Muscle of leg (tissue), 11 donors: ENCODE results near the gene EBF4. TPM values are rescaled to one million over a fixed set of nuclear protein-coding genes. Genes with fewer than 3 reads are reported as not detected.

Source experiments
- DNase-seq: peaks from one replicate; pipeline ENCODE4 v3.0.0; 2013
- H3K27ac ChIP-seq: one replicate; pipeline ENCODE4 v1.5.1; 2013; ENCODE audit warnings: mild to moderate bottlenecking, low read length, control low read depth
- H3K27me3 ChIP-seq: one replicate; pipeline ENCODE4 v1.6.1; 2013; ENCODE audit warnings: low read length; ENCODE audit not compliant: control insufficient read depth, insufficient read depth
- H3K36me3 ChIP-seq: one replicate; pipeline ENCODE4 v1.6.1; 2013; ENCODE audit warnings: low read length; ENCODE audit not compliant: control insufficient read depth, insufficient read depth
- H3K4me1 ChIP-seq: one replicate; pipeline ENCODE4 v1.6.1; 2013; ENCODE audit warnings: low read length; ENCODE audit not compliant: control insufficient read depth, insufficient read depth
- H3K4me3 ChIP-seq: one replicate; pipeline ENCODE4 v1.5.1; 2013; ENCODE audit warnings: low read length, control low read depth
- H3K9me3 ChIP-seq: replicated peaks from 2 replicates; pipeline ENCODE4 v1.6.1; 2013; ENCODE audit warnings: low read depth, low read length; ENCODE audit not compliant: control insufficient read depth
- WGBS: methylation state at CpG from one replicate; pipeline ENCODE4 v1.1.5; 2013; ENCODE audit warnings: missing lambda C conversion rate; ENCODE audit not compliant: insufficient coverage; 5-methylcytosine and 5-hydroxymethylcytosine counted together
- polyA plus RNA-seq, 8 donors: library from polyadenylated mRNA; unstranded; fragments of 120-200 nt; gene quantifications; one replicate each; pipeline versions ENCODE4 v1.2.1 to v1.2.3, GENCODE V29; 2013; ENCODE audit warnings: inconsistent platforms in 1 of 8, low replicate concordance in 1 of 8; ENCODE audit not compliant: insufficient read length in 8 of 8, insufficient read depth in 1 of 8
- total RNA-seq: library from RNA; stranded (reverse); fragments of 120-200 nt; gene quantifications from one replicate; pipeline ENCODE4 v1.2.4, GENCODE V29; 2013

EBF4 gene
- total and polyA plus RNA-seq, 9 donors = 3.2 to 8.9 (median 4.4) TPM

DNA sequence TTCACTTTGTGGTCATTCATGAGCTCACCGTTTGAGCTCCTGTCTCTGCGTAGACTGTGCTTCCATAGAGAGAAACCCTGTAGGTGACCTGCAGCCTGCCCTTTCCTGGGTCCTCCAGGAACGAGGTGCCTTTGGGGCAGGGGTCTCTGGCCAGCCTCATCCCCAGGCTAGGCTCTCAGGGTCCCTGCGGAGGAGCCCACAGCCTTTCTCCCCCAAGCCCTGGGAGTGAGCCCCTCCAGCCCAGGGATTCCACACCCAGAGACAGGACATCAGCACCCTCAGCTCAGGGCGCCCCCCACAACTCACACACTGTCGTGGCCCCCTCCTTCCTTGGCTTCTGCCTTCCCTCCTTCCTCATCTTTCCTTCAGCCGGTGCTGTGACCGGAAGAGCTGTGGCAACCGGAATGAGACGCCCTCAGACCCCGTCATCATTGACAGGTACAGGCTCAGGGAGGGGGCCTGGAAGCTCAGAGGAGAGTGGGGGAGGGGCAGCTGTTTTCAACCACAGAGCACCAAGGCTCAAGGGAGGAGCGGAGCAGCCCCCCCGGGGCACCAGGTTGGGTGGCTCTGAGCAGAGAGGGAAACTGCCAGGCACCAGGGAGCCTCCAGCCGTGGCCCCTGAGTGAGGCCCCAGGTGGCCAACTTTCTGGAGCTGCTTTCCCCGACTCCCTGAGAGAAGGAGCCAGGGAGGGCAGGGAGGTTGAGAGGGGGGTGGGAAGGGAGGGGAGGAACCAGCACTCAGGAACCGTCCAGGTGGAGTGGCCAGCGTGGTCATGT lies 16.8 kb downstream of the EBF4 start:
- no peak overlapping the region for H3K4me3 ChIP-seq
- WGBS = 46% methylated on average over 12 of the region's 17 CpGs
- no peaks in the 10 kb centered on the region for H3K9me3 ChIP-seq
- no peak for DNase-seq
- no peaks in the 10 kb centered on the region for H3K36me3 ChIP-seq
- peaks cover 10% of the 10 kb centered on the region for H3K27me3 ChIP-seq
- H3K27ac ChIP-seq = no peak overlapping the region
- H3K4me1 ChIP-seq = no peaks in the 10 kb centered on the region

DNA sequence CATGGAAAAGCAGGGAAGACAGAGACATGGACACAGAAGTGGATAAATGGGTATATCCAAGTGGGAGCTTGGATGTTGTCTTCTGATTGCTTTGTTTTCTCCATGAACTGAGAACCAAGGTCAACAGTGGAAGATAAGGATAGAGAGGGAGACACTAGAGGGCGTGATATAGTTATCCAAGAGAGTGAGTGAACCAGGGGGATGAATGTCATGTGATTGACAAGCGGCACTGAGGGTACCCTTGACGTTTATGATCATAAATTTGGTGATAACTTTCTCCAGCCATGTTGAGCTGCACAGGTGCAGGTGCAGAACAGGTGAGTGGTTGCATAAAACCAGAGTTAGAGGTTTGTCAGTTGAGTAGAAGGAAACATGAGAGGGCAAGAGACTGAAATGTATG lies 20.7 kb downstream of the EBF4 start:
- Histone ChIP-seq H3K4me3 (no peak overlapping the region), H3K4me1 (no peaks in the 10 kb centered on the region), H3K36me3 (no peaks in the 10 kb centered on the region), H3K9me3 (peaks cover 2% of the 10 kb centered on the region), H3K27ac (no peak overlapping the region), H3K27me3 (peaks cover 4% of the 10 kb centered on the region)
- DNase-seq = no peak
- 21% methylated on average over 3 of the region's 3 CpGs for WGBS

DNA sequence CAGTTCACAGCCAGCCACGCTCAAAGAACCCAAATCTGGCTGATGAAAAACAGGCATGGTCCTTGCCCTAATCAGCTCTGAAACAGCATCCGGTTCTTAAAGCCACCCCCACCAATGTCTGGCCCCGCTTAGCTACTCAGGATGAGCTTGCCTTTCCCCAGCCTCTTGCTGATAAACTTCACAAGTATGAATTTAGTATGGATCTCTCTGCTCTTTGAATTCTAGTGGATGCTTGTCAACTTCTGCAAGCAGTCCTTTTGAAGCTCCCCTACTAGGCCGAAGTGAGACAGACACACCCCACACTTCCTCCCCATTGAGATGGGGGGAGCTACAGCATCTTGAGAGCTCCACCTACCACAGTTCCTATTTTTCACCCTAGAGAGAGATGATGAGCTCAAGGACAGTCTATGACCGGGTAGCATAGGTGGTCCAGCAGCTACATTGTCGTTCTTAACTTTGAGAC lies 36.7 kb downstream of the EBF4 start:
- no peaks in the 10 kb centered on the region for H3K36me3 ChIP-seq
- peaks cover 9% of the 10 kb centered on the region for H3K27me3 ChIP-seq
- 22% methylated on average over 1 of the region's 6 CpGs for WGBS
- DNase-seq = no peak
- no peak overlapping the region for H3K27ac ChIP-seq
- H3K4me1 ChIP-seq = no peaks in the 10 kb centered on the region
- peaks cover 3% of the 10 kb centered on the region for H3K9me3 ChIP-seq
- no peak overlapping the region for H3K4me3 ChIP-seq

DNA sequence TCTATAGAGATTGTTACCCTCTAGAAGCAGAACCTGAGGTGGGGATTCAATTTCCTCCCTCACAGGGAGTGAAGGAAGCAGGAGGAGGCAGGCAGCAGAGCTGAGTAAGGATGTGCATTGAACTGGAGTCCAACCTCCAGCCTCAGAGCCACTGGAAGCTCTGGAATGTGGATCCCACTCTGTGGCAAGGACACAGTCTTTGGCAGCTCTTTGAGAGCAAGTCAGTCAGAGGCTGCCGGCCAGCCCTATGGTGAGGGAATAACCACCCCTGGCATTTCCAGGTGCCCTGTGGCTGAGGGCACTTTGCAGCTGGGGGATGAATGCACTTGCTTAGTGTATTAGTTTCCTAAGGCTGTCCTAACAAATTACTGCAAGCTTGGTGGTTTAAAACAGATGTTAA lies 37.2 kb downstream of the EBF4 start:
- no peaks in the 10 kb centered on the region for H3K4me1 ChIP-seq
- H3K9me3 ChIP-seq = peaks cover 4% of the 10 kb centered on the region
- no peak for DNase-seq
- H3K36me3 ChIP-seq = no peaks in the 10 kb centered on the region
- H3K27ac ChIP-seq = no peak overlapping the region
- peaks cover 9% of the 10 kb centered on the region for H3K27me3 ChIP-seq
- WGBS = 40% methylated on average over 1 of the region's 1 CpG
- H3K4me3 ChIP-seq = no peak overlapping the region

DNA sequence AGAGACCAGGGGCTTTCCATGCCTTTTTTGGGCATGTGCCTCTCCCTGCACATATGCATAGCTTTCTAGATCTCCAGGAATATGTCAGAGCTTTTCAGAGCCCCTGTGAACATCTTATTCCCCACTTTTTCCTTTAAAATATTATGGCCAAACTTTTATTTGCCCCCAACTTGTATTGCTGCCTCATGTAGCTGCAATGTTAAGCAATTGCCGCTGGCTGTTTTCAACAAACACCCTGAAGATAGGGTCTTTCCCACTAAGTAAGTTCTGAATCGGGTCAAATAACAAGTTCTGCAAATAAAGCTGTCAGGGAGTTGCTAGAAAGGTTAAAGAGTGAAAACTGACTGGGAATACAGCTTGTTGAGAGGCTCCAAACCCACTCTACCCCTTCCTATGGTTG lies 42.3 kb downstream of the EBF4 start:
- Histone ChIP-seq H3K27ac (no peak overlapping the region), H3K27me3 (peaks cover 9% of the 10 kb centered on the region), H3K36me3 (no peaks in the 10 kb centered on the region), H3K4me1 (no peaks in the 10 kb centered on the region), H3K4me3 (no peak overlapping the region), H3K9me3 (peaks cover 6% of the 10 kb centered on the region)
- WGBS = no CpG with 5 or more reads among the region's 2 CpGs
- DNase-seq = no peak

DNA sequence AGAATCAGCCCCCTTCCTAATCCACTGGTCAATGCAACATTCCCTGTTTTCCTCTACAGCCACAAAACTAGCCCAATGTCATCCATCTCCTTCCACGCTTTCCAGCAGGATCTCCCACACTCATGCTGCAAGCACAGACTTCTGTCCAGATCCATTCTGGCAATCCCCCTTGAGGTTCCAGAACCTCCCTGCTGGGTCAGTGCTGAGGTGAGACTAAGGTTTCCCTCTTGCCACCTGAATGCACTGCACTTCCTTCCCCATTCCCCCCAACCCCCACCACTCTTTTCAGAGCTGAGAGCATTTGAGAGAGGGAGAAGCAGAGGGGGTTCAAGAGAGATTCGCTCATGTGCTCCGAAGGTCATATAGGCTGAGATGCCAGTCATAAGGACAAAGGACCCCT lies 43.9 kb downstream of the EBF4 start:
- no peak for DNase-seq
- H3K4me1 ChIP-seq = no peaks in the 10 kb centered on the region
- peaks cover 11% of the 10 kb centered on the region for H3K27me3 ChIP-seq
- 95% methylated on average over 2 of the region's 3 CpGs for WGBS
- H3K9me3 ChIP-seq = peaks cover 6% of the 10 kb centered on the region
- H3K36me3 ChIP-seq = no peaks in the 10 kb centered on the region
- no peak overlapping the region for H3K4me3 ChIP-seq
- no peak overlapping the region for H3K27ac ChIP-seq

DNA sequence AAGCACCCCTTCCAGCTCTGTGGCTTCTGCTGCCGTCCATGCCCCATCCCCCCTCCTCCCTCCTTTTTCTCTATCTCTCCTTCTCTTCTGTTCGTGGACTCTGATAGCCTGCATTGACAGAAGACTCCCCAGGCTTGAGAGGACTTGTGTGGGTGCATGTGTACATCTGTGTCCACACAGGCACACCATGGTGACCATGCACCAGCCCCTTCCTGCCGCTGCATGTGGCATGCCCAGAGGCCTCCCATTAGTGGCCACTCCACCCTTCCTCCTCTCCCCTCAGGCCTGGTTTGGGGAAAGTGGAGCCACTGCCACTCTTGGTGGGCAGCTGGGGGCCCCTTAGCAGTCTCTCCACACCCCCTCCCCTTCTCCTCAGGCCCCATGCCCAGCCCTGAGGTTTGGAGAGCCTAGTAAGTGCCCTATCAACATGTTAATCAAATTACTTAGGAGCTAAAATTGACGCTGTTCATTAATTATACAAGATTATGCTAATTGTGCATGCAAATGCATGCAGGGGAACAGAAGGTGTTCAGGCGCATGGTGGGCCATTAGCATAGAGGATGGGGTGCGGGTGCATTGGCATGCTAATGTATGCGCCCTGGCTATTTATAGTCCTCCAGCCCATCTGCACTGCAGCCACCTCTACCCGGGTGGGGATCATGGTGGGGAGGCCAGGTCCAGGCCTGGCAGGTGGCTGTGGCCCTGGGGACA lies 45.9 kb downstream of the EBF4 start:
- no peak for DNase-seq
- Histone ChIP-seq H3K4me3 (no peak overlapping the region), H3K27me3 (peaks cover 18% of the 10 kb centered on the region), H3K4me1 (no peaks in the 10 kb centered on the region), H3K9me3 (peaks cover 3% of the 10 kb centered on the region), H3K27ac (no peak overlapping the region), H3K36me3 (no peaks in the 10 kb centered on the region)
- 20% methylated on average over 1 of the region's 8 CpGs for WGBS

DNA sequence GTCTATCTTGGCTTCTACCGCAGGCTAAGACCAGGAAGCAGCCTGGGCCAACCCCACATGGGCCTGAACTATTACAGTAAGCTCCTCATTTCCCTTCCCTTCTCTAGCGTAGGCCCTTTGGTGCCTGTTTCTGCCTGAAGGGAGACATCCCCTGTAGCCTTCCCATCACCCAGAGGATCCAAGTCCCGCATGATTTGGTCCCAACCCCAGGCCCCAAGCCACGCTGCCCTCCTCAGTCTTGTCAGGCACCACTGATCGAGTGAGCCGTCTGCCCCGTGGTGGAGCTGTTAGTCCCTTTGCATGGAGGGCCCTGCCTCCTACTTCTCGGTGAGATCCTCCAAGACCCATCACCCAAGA lies 46.4 kb downstream of the EBF4 start:
- H3K27ac ChIP-seq = no peak overlapping the region
- H3K4me3 ChIP-seq = no peak overlapping the region
- H3K36me3 ChIP-seq = no peaks in the 10 kb centered on the region
- 62% methylated on average over 3 of the region's 8 CpGs for WGBS
- no peaks in the 10 kb centered on the region for H3K4me1 ChIP-seq
- peaks cover 3% of the 10 kb centered on the region for H3K9me3 ChIP-seq
- H3K27me3 ChIP-seq = peaks cover 19% of the 10 kb centered on the region
- no peak for DNase-seq

DNA sequence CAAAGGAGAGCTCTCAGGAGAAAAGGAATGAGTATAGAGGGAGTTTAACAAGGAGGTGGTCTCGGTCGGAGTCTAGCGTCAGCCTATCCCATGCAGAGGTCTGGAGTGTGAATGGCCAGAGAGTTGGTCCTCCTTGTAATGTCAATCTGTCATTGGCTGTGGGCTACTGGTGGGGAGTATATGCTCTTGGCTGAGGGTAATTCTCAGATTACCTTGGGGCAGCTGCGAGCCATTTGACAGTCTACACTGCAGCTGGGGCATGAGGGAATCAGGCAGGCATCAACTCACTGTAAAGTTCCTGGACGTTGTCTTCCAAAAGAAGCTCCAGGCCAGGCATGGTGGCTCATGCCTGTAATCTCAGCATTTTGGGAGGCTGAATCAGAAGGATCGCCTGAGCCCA lies 48.1 kb downstream of the EBF4 start:
- 43% methylated on average over 6 of the region's 6 CpGs for WGBS
- DNase-seq = no peak
- H3K4me3 ChIP-seq = no peak overlapping the region
- H3K4me1 ChIP-seq = no peaks in the 10 kb centered on the region
- H3K9me3 ChIP-seq = no peaks in the 10 kb centered on the region
- no peaks in the 10 kb centered on the region for H3K36me3 ChIP-seq
- peaks cover 27% of the 10 kb centered on the region for H3K27me3 ChIP-seq
- no peak overlapping the region for H3K27ac ChIP-seq

DNA sequence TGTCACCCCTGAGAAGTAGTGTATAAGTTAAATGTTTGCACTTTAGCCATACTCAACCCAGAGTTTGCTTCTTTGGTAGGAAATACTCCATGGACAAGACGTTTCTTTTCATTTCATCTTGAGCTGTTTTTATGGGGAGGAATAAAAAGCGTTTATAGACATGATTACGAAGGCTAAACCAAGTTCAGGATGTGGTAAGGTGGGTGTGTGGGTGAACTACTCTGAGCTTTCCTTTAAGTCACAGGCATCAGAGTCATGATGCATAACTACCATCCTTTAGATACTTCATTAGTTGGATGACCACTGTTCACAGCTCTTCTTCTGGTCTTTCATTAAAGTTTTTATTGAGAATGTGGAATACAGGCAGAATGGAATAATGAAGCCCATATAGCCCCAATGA lies 48.9 kb downstream of the EBF4 start:
- WGBS = no CpG with 5 or more reads among the region's 3 CpGs

More for the DNA sequence above, 48.9 kb downstream of the EBF4 start:
- DNase-seq = no peak
- Histone ChIP-seq H3K36me3 (no peaks in the 10 kb centered on the region), H3K4me1 (no peaks in the 10 kb centered on the region), H3K27me3 (peaks cover 29% of the 10 kb centered on the region), H3K4me3 (no peak overlapping the region), H3K27ac (no peak overlapping the region), H3K9me3 (no peaks in the 10 kb centered on the region)
